Measurements from ENCODE around the gene NACC2.

GRCh38 chr9:136111910-136112309 is 16.8 kb upstream of the NACC2 start:
- TF ChIP-seq CTCF (IDR thresholded peaks at IDR 0.05): no peak
- TF ChIP-seq POLR2A (IDR thresholded peaks at IDR 0.05): no peak
